Measurements from ENCODE around the gene NLRC4. TPM values are rescaled to one million over a fixed set of nuclear protein-coding genes. Genes with fewer than 3 reads are reported as not detected.

Gene NLRC4
- total and polyA plus RNA-seq, 2 donors (not counting 3 experiments of a cell fraction or from before 2014, with no cell fraction given), result not detected

DNA sequence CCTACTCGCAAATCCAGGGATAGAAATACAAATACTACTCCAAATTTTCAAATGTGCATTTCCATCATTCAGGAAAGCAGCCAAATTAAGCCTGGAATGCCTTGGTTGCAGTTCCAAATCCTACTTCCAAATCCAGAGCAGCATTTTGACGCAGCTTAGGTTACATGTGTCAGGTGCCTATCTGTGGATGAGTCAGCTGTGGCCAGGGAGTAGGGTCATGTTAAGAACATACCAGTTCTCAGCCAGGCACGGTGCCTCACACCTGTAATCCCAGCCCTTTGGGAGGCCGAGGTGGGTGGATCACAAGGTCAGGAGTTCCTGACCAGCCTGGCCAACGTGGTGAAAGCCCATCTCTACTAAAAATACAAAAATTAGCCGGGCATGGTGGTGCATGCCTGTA is 82.0 kb downstream of the NLRC4 start:
- H3K9me3 ChIP-seq (replicated peaks; ENCODE audit: control insufficient read depth, insufficient read depth, low read length), result no peaks in the 10 kb centered on the region
- intact Hi-C loops (cut with micrococcal nuclease) (no loop called here), dilution Hi-C loops (cut with MboI; ENCODE audit: extremely low pct_ligation_motif_present, low sequenced_read_pairs) (no loop called here)
- H4K20me1 ChIP-seq (replicated peaks; ENCODE audit: control insufficient read depth, extremely low read depth, insufficient read depth, low read length), result no peaks in the 10 kb centered on the region
- no TSS peak for BruUV-seq (replicated peaks)
- no peak overlapping the region for H3K9ac ChIP-seq (replicated peaks; ENCODE audit: extremely low read depth, insufficient read depth, low read length)
- no peaks in the 10 kb centered on the region for H3K27me3 ChIP-seq (ENCODE audit: control insufficient read depth in 2 of 2, insufficient read depth in 2 of 2, low read length in 2 of 2)
- no peak for FAIRE-seq
- H3K9me1 ChIP-seq (replicated peaks; ENCODE audit: control insufficient read depth, extremely low read depth, insufficient read depth, low read length), result no peaks in the 10 kb centered on the region
- peaks cover 0 to 5% of the 10 kb centered on the region in 2 experiments for H3K36me3 ChIP-seq (ENCODE audit: control insufficient read depth in 2 of 2, extremely low read depth in 1 of 2, insufficient read depth in 2 of 2, low read length in 2 of 2)
- CTCF ChIA-PET, result no interaction called here
- POLR2A ChIA-PET, result no interaction called here
- H3K4me1 ChIP-seq (ENCODE audit: control insufficient read depth, extremely low read depth, insufficient read depth, low read length), result no peaks in the 10 kb centered on the region
- H3K79me2 ChIP-seq (ENCODE audit: control insufficient read depth, insufficient read depth, low read length), result no peaks in the 10 kb centered on the region
- no peak for DNase-seq (ENCODE audit: low read depth, low spot score)
- no peak overlapping the region for H3K4me2 ChIP-seq (ENCODE audit: insufficient read depth, low read length)
- TF ChIP-seq POLR2A (IDR thresholded peaks at IDR 0.05; ENCODE audit: low read depth, low read length) (no peak), FOS (IDR thresholded peaks at IDR 0.05; ENCODE audit: borderline replicate concordance, insufficient read depth, low read length) (no peak), GATA2 (IDR thresholded peaks at IDR 0.05; ENCODE audit: insufficient read depth, insufficient read length, low read depth, low read length) (no peak), MYC (IDR thresholded peaks at IDR 0.05; ENCODE audit: low read depth, low read length) (no peak), EZH2 (IDR thresholded peaks at IDR 0.05; ENCODE audit: borderline replicate concordance, low read depth, low read length, severe bottlenecking) (no peak), JUN (IDR thresholded peaks at IDR 0.05; ENCODE audit: borderline replicate concordance, insufficient read depth, insufficient read length, low read depth) (no peak), POLR2AphosphoS5 (IDR thresholded peaks at IDR 0.05; ENCODE audit: insufficient read depth, low read depth, low read length) (no peak)
- TF ChIP-seq, protein P1, sequence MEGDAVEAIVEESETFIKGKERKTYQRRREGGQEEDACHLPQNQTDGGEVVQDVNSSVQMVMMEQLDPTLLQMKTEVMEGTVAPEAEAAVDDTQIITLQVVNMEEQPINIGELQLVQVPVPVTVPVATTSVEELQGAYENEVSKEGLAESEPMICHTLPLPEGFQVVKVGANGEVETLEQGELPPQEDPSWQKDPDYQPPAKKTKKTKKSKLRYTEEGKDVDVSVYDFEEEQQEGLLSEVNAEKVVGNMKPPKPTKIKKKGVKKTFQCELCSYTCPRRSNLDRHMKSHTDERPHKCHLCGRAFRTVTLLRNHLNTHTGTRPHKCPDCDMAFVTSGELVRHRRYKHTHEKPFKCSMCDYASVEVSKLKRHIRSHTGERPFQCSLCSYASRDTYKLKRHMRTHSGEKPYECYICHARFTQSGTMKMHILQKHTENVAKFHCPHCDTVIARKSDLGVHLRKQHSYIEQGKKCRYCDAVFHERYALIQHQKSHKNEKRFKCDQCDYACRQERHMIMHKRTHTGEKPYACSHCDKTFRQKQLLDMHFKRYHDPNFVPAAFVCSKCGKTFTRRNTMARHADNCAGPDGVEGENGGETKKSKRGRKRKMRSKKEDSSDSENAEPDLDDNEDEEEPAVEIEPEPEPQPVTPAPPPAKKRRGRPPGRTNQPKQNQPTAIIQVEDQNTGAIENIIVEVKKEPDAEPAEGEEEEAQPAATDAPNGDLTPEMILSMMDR (IDR thresholded peaks at IDR 0.05; ENCODE audit: extremely low read depth in 1 of 2, insufficient read depth in 1 of 2, low read depth in 1 of 2, low read length in 2 of 2), result no peak
- TF ChIP-seq, protein P2, sequence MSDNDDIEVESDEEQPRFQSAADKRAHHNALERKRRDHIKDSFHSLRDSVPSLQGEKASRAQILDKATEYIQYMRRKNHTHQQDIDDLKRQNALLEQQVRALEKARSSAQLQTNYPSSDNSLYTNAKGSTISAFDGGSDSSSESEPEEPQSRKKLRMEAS (IDR thresholded peaks at IDR 0.05; ENCODE audit: insufficient read depth, insufficient read length), result no peak
- no peak overlapping the region for H2AFZ ChIP-seq (ENCODE audit: low read depth, low read length)
- H3K27ac ChIP-seq (ENCODE audit: insufficient read depth, low read depth, low read length), result no peak overlapping the region
- no peak overlapping the region for H3K4me3 ChIP-seq (replicated peaks in 1 of 3; ENCODE audit: insufficient read depth in 1 of 3, low read depth in 1 of 3, low read length in 3 of 3)

Small RNA genes lying within 50 kb of the gene (small RNA-seq; reads per million reads assigned to genes)
- gene RNU6-647P (ENCODE audit: insufficient read depth, insufficient read length, low read depth, low replicate concordance), result not detected

Other genes with a start within 250 kb of the NLRC4 start
- 77.5 and 83.4 TPM in 2 replicates for gene DPY30, start 225.1 kb downstream of the NLRC4 start, total RNA-seq
- gene DPY30, start 225.1 kb downstream of the NLRC4 start, polyA plus RNA-seq, result 61.3 and 78.4 TPM in 2 replicates
- 23.0 and 24.9 TPM in 2 replicates for gene SPAST, start 201.3 kb downstream of the NLRC4 start, total RNA-seq
- gene SPAST, start 201.3 kb downstream of the NLRC4 start, polyA plus RNA-seq, result 3.6 and 4.7 TPM in 2 replicates
- 15.5 and 16.5 TPM in 2 replicates for gene SLC30A6, start 99.0 kb downstream of the NLRC4 start, total RNA-seq
- 10.0 and 12.7 TPM in 2 replicates for gene SLC30A6, start 99.0 kb downstream of the NLRC4 start, polyA plus RNA-seq
- gene YIPF4, start 13.0 kb upstream of the NLRC4 start, total RNA-seq, result 40.1 and 45.0 TPM in 2 replicates
- 4.4 and 8.6 TPM in 2 replicates for gene YIPF4, start 13.0 kb upstream of the NLRC4 start, polyA plus RNA-seq
- 75.7 and 83.1 TPM in 2 replicates for gene BIRC6, start 92.1 kb upstream of the NLRC4 start, total RNA-seq
- gene BIRC6, start 92.1 kb upstream of the NLRC4 start, polyA plus RNA-seq, result 34.2 and 38.0 TPM in 2 replicates